Smooth muscle cell of the umbilical artery (primary cell): Measurements from ENCODE around the gene FAM162B. TPM values are rescaled to one million over a fixed set of nuclear protein-coding genes. Genes with fewer than 3 reads are reported as not detected.

Experiments
- total RNA-seq: library from RNA; depleted of rRNA; stranded (reverse); fragments of >200 nt; gene quantifications from 2 replicates; pipeline ENCODE4 v1.2.3, GENCODE V29; 2014

The FAM162B gene
- total RNA-seq = not detected in 2 replicates

DNA sequence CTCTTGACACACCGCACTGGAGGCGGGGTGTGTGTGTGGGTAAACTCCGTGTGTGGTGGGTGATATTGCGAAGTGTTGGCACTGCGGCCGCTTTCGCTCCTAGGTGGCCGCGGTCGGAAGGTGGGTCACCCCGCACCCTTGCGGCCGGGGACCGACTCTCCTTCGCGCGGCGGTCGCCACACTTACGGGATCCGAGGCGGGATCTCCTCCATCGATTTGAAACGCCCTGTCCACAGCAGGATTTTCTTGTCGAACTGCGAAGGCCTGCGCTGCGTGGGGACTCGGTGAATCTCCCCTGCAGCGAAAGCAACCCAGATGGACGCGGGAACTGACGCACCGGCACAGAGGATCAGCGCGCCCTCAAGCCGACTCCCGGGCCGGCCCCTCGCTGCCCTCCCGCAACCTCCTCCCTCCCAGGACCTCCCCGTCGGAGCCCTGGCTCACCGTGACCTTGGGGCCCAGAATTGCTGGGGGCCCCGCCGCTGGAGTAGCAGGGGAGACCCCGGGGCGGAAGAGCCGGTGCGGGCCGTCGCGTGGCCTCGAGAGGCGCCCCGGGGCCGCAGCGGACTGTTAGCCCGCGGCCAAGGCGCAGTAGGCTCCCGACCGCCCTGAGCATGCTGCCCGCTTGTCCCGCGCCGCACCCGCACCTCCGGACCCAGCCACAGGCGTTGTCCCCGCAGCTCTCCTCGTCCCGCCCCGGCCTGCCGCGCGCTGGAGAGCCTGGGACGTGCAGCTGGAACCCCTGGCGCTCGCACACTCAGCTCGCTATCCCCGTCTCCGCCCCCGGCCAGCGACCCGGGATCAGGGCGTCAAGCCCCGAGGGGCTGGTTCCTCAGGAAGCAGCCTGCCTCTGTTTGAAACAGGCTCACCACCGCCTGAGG, at the start of gene FAM162B:
FAM162B (minus strand) TSS at position 759 of the 881 bp plus-strand sequence; CDS start at position 616, 143 bp downstream.

Other genes starting within 250 kb of the FAM162B start
- gene TRAPPC3L, start 220.0 kb downstream of the FAM162B start, total RNA-seq = 0.30 TPM in 1 of 2 replicates, not detected in the other
- not detected in 2 replicates for gene CALHM4, start 212.0 kb downstream of the FAM162B start, total RNA-seq
- gene RWDD1, start 194.2 kb downstream of the FAM162B start, total RNA-seq = 19.9 and 21.1 TPM in 2 replicates
- gene RSPH4A, start 149.2 kb downstream of the FAM162B start, total RNA-seq = 0.05 and 0.30 TPM in 2 replicates
- gene ZUP1, start 97.0 kb downstream of the FAM162B start, total RNA-seq = 18.5 and 19.3 TPM in 2 replicates
- gene KPNA5, start 84.5 kb downstream of the FAM162B start, total RNA-seq = 12.8 and 14.0 TPM in 2 replicates
- not detected in 2 replicates for gene GPRC6A, start 63.4 kb upstream of the FAM162B start, total RNA-seq
- not detected in 2 replicates for gene RFX6, start 111.5 kb upstream of the FAM162B start, total RNA-seq